Panc1 (cell line): ENCODE results near the gene ARAF. TPM values are rescaled to one million over a fixed set of nuclear protein-coding genes. Genes with fewer than 3 reads are reported as not detected.

Experiments used
- ATAC-seq: fragments of 200-7000 bp; cut with Tn5 transposase; 2 replicates; pipeline ENCODE4 v1.9.1; 2020; ENCODE audit warnings: mild to moderate bottlenecking, moderate library complexity
- BruUV-seq: library from RNA; stranded (reverse); fragments of 400-500 nt; replicated peaks from 2 replicates; lab custom pipeline; 2021; lab: Mats Ljungman, UMichigan
- CTCF ChIA-PET: fragments of 300-600 bp; sonication (Branson Sonifier 250); formaldehyde crosslinking; loops from one replicate; lab custom pipeline; 2022; ENCODE audit warnings: antibody characterized with exemption; lab: Charles Lee
- POLR2A ChIA-PET: fragments of 300-600 bp; sonication (Branson Sonifier 250); formaldehyde crosslinking; loops from one replicate; lab custom pipeline; 2022; ENCODE audit warnings: antibody characterized with exemption; lab: Charles Lee
- DNase-seq: peaks from one replicate; pipeline ENCODE4 v3.0.0-alpha.2; 2010; ENCODE audit warnings: low read depth, low spot score
- H3K27ac ChIP-seq: 2 replicates; pipeline ENCODE4 v1.5.1; 2011; ENCODE audit warnings: mild to moderate bottlenecking, low read length, inconsistent platforms
- H3K27me3 ChIP-seq: fragments of 200-500 bp; sonication (Bioruptor generic); 2 replicates; pipeline ENCODE4 v1.6.0; 2014; ENCODE audit warnings: low read length, inconsistent platforms; ENCODE audit not compliant: control insufficient read depth, insufficient read depth
- H3K36me3 ChIP-seq: fragments of 200-500 bp; sonication (Bioruptor generic); 2 replicates; pipeline ENCODE4 v1.5.1; 2014; ENCODE audit warnings: inconsistent platforms, mild to moderate bottlenecking, low read length, moderate library complexity; ENCODE audit not compliant: control insufficient read depth, insufficient read depth
- H3K4me1 ChIP-seq: 2 replicates; pipeline ENCODE4 v1.5.1; 2011; ENCODE audit warnings: inconsistent platforms, mild to moderate bottlenecking, low read length, moderate library complexity; ENCODE audit not compliant: control insufficient read depth, insufficient read depth
- H3K4me3 ChIP-seq, 2 experiments: 2 replicates each; pipeline ENCODE4 v1.5.1; 2011 to 2012; ENCODE audit warnings: low read depth in 2 of 2, low read length in 2 of 2, mild to moderate bottlenecking in 2 of 2, inconsistent platforms in 1 of 2, moderate library complexity in 1 of 2
- H3K9me3 ChIP-seq: fragments of 200-500 bp; sonication (Bioruptor generic); 2 replicates; pipeline ENCODE4 v1.5.1; 2014; ENCODE audit warnings: low read depth, mild to moderate bottlenecking, inconsistent platforms, low read length, moderate library complexity; ENCODE audit not compliant: control insufficient read depth, insufficient read depth
- POLR2AphosphoS5 ChIP-seq: IDR thresholded peaks from 2 replicates; pipeline ENCODE4 v1.6.1; 2012; ENCODE audit warnings: mild to moderate bottlenecking, low read depth, low read length, moderate library complexity
- REST ChIP-seq, 2 experiments: IDR thresholded peaks; 2 replicates each; pipeline ENCODE4 v1.6.1; 2011 to 2012; ENCODE audit warnings: low read depth in 2 of 2, control low read depth in 1 of 2, low read length in 1 of 2, mild to moderate bottlenecking in 1 of 2, moderate library complexity in 1 of 2; ENCODE audit not compliant: insufficient read depth in 1 of 2
- SIN3A ChIP-seq: IDR thresholded peaks from 2 replicates; pipeline ENCODE4 v1.6.1; 2012; ENCODE audit warnings: low read depth, mild to moderate bottlenecking, low read length, moderate library complexity, borderline replicate concordance; ENCODE audit not compliant: insufficient read depth
- TCF7L2 ChIP-seq: IDR thresholded peaks from 2 replicates; pipeline ENCODE4 v1.6.1; 2011; ENCODE audit warnings: mild to moderate bottlenecking, low read depth, low read length, inconsistent platforms
- in situ Hi-C: cut with HindIII; loops from 2 replicates; pipeline ENCODE4 v1.10.0; 2016; ENCODE audit warnings: low sequenced_read_pairs, low pct_unique_long_range_greater_than_20kb
- intact Hi-C: fragments of 100-400 bp; cut with micrococcal nuclease; formaldehyde crosslinking; loops from one replicate; pipeline ENCODE4 v1.10.0; 2022; ENCODE audit not compliant: unreplicated experiment
- total RNA-seq: library from RNA; stranded (reverse); gene quantifications from one replicate; pipeline ENCODE4 v1.2.1, GENCODE V29; 2021; ENCODE audit not compliant: unreplicated experiment
- TF ChIP-seq, protein P1 (sequence below): fragments of 450-650 bp; IDR thresholded peaks from 2 replicates; pipeline ENCODE4 v1.5.1; 2017; ENCODE audit warnings: mild to moderate bottlenecking

ARAF gene
- total RNA-seq, 1 experiment from 2014 or later, result 87.9 TPM

- no peak for ATAC-seq
- TF ChIP-seq TCF7L2, result no peak
- no peak for TF ChIP-seq REST (IDR thresholded peaks at IDR 0.05; ENCODE audit: insufficient read depth in 1 of 2, low read depth in 2 of 2, low read length in 1 of 2)
- no peak for TF ChIP-seq SIN3A
- TF ChIP-seq, protein P1, sequence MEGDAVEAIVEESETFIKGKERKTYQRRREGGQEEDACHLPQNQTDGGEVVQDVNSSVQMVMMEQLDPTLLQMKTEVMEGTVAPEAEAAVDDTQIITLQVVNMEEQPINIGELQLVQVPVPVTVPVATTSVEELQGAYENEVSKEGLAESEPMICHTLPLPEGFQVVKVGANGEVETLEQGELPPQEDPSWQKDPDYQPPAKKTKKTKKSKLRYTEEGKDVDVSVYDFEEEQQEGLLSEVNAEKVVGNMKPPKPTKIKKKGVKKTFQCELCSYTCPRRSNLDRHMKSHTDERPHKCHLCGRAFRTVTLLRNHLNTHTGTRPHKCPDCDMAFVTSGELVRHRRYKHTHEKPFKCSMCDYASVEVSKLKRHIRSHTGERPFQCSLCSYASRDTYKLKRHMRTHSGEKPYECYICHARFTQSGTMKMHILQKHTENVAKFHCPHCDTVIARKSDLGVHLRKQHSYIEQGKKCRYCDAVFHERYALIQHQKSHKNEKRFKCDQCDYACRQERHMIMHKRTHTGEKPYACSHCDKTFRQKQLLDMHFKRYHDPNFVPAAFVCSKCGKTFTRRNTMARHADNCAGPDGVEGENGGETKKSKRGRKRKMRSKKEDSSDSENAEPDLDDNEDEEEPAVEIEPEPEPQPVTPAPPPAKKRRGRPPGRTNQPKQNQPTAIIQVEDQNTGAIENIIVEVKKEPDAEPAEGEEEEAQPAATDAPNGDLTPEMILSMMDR, result no peak
- TF ChIP-seq POLR2AphosphoS5, result no peak
- no TSS peak for BruUV-seq
- Histone ChIP-seq H3K27ac (no peak overlapping the region), H3K4me1 (peaks cover 2% of the 10 kb centered on the region; the same call in 1 of the 2 replicates), H3K4me3 (no peak overlapping the region), H3K9me3 (no peaks in the 10 kb centered on the region), H3K27me3 (no peaks in the 10 kb centered on the region), H3K36me3 (no peaks in the 10 kb centered on the region)
- intact Hi-C loops (no loop called here), in situ Hi-C loops (no loop called here)
- ChIA-PET CTCF (no interaction called here), POLR2A (no interaction called here)
- no peak for DNase-seq
These were observed 52.1 kb downstream of the ARAF start for GRCh38 chrX:47613082-47613481.

DNA sequence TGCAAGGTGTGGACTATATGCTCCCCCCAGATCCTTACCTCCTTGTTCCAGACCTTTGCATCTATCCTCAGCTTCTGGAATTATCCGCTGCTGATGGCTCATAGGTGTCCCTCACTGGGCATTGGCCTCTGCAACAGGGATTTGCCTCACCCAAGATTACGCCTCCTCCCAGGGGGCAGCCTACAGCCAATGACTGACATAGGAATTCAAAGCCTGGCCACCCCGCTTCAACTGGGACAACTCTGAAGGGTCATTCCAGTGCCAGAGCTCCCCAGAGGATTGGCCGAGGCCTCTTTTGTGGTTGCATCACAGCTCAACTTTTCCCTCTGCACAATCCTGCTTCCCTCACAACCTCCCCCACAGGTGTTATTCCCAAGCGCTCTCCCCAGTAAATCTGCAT, 53.6 kb downstream of the ARAF start:
- H3K9me3 ChIP-seq, result no peaks in the 10 kb centered on the region
- in situ Hi-C loops (no loop called here), intact Hi-C loops (no loop called here)
- TF ChIP-seq, protein P1, result no peak
- TF ChIP-seq TCF7L2, result no peak
- TF ChIP-seq SIN3A, result no peak
- no peak for TF ChIP-seq REST (IDR thresholded peaks at IDR 0.05; ENCODE audit: insufficient read depth in 1 of 2, low read depth in 2 of 2, low read length in 1 of 2)
- TF ChIP-seq POLR2AphosphoS5, result no peak
- H3K27ac ChIP-seq, result no peak overlapping the region
- BruUV-seq, result no TSS peak
- no peaks in the 10 kb centered on the region for H3K27me3 ChIP-seq
- no peaks in the 10 kb centered on the region for H3K36me3 ChIP-seq
- no peak overlapping the region for H3K4me3 ChIP-seq
- POLR2A ChIA-PET, result no interaction called here
- H3K4me1 ChIP-seq, result peaks cover 2% of the 10 kb centered on the region; the same call in 1 of the 2 replicates
- ATAC-seq (no peak), DNase-seq (no peak)
- CTCF ChIA-PET, result no interaction called here
